GM18873 (cell line): ENCODE data around the gene PPM1D.
"Not testable (repeated sequence)": the region's sequence is repeated elsewhere in the genome, so short reads cannot be mapped to it uniquely, and the experiment has no call there.

Source experiments
- ATAC-seq: cut with Tn5 transposase; IDR thresholded peaks from one replicate; pipeline ENCODE4 v1.9.1; 2021; ENCODE audit warnings: mild to moderate bottlenecking, moderate library complexity, moderate number of reproducible peaks; ENCODE audit not compliant: unreplicated experiment, low FRiP score

Gene PPM1D

DNA sequence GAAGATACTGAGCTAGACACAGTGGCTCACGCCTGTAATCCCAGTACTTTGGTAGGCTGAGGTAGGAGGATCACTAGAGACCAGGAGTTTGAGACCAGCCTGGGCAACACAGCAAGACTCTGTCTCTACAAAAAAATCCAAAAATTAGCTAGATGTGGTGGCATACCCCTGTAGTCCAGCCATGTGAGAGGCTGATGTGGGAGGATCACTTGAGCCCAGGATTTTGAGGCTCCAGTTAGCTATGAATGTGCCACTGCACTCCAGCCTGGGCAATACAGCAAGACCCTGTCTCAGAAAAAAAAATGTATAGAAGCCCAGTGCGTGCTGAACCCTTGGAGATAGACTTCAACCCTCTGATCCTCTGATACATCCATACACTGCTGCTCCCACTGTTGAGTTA lies 7.2 kb upstream of the PPM1D start:
- no peak for ATAC-seq

DNA sequence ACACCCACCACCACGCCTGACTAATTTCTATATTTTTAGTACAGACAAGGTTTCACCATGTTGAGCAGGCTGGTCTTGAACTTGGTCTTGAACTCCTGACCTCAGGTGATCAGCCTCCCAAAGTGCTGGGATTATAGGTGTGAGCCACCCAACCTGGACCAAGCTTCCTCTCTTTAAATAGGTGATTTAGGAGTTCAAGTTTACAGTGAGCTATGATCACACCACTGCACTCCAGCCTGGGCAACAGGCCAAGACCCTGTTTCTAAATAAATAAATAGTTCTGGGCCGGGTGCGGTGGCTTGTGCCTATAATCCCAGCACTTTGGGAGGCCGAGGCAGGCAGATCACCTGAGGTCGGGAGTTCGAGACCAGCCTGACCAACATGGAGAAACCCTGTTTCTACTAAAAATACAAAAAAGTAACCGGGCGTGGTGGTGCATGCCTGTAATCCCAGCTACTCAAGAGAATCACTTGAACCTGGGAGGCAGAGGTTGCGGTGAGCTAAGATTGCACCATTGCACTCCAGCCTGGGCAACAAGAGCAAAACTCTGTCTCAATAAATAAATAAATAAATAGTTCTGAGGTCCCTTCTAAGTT lies 6.5 kb upstream of the PPM1D start:
- not testable (repeated sequence) for ATAC-seq

DNA sequence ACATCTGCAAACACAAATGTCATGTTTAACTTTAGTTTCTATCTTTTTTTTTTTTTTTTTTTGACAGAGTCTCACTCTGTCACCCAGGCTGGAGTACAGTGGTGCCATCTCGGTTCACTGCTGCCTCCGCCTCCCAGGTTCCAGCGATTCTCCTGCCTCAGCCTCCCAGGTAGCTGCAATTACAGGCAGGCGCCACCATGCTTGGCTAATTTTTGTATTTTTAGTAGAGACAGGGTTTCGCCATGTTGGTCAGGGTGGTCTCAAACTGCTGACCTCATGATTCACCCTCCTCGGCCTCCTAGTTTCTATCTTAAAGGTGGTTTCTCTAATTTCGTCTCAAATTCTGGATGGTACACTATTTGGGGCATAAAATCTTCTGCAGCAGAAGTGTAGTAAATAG lies 5.8 kb upstream of the PPM1D start:
- not testable (repeated sequence) for ATAC-seq

DNA sequence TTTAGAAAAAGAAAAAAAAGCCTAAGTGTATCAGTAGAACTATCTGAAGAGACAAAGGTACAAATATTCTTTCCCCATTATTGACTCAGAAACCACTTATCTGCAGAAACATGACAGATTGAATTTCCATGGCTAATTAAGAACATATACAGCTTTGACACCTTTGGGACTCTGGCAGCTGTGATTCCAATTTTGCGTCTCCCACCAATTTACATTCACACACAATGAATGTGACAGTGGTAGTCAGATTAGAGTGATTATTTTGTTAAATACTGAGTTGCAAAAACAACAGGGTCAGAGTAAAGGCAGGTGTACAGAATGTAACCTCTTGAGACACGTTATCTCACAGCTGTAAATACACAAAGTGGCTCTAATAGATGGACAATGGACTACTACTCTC lies 5.3 kb upstream of the PPM1D start:
- no peak for ATAC-seq

DNA sequence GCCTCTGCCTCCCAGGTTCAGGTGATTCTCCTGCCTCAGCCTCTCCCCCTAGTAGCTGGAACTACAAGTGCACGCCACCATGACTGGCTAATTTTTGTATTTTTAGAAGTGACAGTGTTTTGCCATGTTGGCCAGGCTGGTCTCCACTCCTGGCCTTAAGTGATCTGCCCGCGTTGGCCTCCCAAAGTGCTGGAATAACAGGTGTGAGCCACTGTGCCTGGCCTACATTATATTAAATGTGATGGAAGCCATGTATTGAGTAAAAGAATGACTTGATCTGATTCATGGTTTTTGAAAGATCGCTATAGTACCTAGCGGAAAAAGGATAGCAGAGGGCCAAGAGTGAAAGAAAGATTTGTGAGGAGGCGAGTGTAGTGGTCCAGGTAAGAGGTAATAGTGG lies 2.7 kb upstream of the PPM1D start:
- no peak for ATAC-seq

DNA sequence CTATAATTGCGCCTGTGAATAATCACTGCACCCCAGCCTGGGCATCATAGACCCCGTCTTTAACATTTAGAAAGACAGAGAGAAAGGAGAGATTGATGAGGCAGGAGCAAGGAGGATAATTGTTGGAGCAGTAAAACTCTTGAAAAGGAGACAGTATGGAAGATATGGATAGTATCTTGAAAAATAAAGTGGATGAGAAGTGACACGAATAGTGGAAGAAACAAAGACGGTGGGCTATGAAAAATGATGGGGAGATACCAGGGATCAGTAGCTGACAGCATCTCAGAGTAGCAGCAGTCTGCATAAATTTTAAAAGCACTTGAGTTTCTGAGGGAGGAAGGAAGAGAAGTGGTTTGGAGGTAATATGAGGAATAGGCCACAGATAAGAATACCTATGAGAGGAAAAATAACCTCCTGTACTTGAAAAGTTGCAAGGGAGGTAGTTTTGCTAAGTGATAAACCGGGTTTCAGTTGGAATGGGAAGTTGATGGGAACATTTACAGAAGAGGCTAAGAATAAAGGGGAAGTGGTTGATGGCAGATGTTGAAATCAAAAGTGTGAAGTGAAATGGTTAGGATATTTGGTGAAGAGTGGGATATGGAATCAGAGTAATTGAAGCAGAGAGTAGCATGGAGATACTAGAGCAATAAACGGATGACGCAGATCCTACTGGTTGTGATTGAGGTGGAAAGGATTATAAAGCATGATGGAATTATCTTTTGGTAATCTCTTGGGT lies 1.8 kb upstream of the PPM1D start:
- no peak for ATAC-seq

DNA sequence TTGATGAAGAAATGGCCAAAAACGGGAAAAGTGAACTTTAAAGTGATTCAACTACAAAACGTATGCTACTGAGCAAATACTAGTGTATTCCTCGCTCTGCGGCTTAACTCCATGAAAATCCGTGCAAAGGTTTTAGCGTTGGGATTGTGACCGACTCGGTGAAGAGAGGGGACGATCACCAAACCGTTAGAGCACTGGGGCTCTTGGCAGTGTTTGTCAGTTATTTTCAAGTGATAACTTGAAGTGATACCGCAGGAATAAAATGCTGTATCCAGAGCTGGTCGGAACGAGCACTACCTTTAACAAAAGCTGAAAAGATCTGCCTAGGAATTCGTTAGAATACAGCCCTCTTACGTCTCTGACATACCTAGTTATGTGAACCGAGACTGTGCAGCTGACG lies 773 bp upstream of the PPM1D start:
- ATAC-seq = no peak

DNA sequence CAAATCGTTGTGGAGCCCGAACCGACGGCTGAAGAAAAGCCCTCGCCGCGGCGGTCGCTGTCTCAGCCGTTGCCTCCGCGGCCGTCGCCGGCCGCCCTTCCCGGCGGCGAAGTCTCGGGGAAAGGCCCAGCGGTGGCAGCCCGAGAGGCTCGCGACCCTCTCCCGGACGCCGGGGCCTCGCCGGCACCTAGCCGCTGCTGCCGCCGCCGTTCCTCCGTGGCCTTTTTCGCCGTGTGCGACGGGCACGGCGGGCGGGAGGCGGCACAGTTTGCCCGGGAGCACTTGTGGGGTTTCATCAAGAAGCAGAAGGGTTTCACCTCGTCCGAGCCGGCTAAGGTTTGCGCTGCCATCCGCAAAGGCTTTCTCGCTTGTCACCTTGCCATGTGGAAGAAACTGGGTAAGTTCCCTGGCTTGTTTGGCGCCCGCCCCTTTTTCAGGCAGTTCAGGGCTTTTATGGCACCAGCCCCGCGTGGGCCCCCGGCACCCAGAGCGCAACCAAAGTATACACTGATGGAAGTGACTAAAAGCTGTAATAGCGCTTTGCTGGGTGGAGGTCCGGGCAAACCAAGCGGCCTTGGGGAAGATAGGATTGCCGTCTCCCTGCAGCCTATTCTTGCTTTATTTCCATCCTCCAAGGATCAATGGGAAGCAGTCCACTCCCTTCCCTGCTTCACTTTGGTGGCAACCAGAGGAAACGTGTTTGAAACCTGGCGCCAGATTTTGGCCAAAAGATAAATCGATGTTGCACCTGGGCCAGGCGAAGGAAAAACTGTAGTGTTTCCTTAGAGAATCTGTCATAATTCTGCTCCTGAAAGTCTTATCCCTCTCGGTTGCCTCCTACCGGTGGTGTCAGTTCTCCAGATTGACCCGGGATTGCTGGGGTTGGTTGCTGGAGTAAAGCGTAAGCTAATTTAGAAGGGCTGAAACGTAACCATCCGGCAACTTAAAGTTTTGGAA lies 775 bp downstream of the PPM1D start:
- ATAC-seq = no peak

DNA sequence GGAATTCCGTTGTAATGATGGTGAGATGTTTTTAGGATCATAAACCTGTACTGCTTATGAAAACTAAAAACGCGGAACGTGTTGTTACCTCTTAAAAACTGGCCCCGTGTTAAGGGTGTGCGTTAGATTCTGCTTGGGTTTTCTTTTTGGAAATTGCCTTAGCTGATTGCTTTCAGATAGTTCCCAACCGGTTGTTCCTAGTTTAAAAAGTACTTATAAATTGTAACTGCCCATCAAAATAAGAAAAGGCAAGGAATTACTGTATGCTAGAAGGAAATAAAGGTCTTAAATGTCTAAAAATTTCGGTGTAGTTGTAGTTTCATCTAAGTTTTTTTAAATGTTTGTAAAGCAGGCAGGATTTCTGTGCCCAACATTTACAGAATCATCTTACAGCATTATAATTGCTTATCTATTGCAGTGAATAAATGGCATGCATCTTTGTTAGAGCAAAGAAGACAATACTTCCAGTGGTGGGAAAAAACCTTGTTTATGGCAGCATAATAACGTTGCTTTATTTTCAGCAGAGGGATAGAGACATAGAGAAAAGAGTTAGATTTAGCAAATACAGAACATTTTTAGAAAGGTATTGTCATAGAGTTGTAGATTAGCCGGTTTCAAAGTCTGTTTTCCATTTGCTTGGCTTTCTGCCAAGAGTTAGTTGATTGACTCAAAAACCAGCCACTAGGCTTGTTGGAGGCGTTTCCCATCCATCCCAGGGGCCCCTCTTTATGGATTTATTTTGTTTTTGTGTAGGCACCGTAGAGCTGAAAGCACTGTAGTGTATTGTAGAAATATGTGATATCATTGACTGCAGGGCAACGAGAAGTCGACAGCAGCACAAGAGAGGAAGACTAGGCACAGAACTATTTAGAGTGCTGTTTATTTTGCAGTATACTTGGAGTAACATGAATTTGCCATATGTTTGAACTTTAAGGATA lies 1.7 kb downstream of the PPM1D start:
- no peak for ATAC-seq

DNA sequence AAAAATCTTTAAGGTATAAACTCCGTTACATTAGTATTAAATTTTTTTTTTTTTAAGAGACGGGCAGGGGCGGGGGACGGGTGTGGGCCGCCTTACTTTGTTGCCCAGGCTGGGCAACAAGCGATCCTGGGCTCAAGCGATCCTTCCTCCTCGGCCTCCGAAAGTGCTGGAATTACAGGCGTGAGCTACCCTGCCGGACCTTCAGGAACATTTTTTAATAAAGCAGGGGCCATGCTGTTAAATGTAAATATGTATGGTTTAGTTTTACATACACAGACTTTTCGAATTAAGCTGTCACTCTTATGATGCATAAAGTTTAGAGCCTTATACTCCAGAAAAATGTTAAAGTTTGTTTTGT lies 2.4 kb downstream of the PPM1D start:
- ATAC-seq = no peak

DNA sequence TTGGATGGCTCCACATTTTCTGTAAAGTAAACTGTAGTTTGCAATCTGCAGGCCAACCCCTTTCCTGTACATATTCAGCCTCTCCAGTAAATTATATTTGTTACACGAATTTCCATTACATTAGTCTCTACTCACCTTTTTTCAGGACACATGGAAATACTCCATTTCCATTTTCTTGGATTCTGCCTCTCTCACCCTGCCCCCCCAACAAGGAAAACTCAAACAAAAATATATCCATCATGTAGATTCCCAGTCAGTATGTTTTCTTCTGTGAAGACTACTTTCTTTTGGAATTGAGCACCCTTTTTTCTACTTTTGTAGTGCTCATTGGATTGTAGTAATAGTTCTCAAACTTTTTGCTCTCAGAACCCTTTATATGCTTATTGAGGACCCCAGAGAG lies 2.9 kb downstream of the PPM1D start:
- no peak for ATAC-seq

DNA sequence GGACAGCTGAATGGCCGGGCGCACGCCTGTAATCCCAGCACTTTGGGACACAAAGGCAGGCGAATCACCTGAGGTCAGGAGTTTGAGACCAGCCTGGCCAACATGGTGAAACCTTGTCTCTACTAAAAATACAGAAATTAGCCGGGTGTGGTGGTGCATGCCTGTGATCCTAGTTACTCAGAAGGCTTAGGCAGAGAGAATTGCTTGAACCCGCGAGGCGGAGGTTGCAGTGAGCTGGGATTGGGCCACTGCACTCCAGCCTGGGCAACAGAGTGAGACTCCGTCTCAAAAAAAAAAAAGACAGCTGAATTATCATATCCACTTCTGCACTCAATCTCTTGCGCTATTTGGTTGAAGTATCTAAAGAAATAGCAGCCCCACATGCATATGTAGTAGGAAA lies 3.5 kb downstream of the PPM1D start:
- not testable (repeated sequence) for ATAC-seq

DNA sequence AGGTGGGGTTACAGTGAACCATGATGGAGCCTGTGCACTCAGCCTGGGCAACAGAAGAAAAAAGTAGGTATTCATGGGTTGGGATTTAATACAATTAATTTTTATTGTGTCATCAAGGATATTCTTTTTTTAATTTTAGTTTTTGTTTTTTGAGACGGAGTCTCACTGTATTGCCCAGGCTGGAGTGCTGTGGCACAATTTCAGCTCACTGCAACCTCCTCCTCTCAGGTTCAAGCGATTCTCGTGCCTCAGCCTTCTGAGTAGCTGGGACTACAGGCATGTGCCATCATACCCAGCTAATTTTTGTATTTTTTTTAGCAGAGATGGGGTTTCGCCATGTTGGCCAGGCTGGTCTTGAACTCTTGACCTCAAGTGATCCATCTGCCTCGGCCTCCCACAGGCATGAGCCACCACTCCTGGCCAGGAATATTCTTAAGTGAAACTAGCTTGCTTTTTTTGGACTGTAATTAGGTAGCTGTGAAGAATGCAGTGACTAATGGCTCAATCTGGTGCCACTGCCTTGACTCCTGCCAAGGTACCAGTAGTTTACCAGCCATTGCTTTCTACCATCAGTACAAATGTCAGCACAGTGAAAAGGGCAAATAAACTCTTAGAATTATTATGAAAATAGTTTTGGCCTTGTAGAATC lies 4.8 kb downstream of the PPM1D start:
- ATAC-seq = no peak

DNA sequence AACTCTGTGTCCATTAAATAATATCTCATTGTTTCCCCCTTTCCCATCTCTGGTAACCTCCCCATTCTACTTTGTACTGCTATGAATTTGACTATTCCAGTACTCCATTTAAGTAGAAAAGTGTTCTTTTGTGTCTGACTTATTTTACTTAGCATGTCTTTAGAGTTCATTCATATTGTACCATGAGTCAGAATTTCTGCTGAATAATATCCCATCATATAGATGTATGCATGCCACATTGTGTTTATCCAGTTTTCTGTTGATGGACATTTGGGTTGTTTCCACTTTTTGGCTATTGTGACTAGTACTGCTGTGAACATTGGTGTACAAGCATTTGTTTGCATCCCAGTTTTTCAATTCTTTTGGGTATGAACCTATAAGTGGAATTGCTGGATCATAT lies 6.0 kb downstream of the PPM1D start:
- no peak for ATAC-seq

DNA sequence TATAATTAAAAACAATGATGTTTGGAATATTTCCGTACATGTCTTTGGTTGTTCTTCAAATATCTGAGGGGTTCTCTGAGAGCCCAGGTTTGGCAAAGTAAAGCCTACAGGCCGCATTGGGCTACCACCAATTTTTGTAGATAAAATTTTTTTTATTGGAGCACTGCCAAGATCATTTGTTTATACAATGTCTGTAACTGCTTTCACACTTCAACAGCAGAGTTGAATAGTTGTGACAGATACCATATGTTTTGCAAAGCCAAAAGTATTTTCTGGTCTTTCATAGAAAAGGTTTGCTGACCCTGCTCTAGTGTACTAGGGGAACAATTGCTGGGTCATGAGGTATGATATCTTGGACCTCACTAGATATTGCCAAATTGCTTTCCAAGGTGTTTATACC lies 10.5 kb downstream of the PPM1D start:
- ATAC-seq = no peak

DNA sequence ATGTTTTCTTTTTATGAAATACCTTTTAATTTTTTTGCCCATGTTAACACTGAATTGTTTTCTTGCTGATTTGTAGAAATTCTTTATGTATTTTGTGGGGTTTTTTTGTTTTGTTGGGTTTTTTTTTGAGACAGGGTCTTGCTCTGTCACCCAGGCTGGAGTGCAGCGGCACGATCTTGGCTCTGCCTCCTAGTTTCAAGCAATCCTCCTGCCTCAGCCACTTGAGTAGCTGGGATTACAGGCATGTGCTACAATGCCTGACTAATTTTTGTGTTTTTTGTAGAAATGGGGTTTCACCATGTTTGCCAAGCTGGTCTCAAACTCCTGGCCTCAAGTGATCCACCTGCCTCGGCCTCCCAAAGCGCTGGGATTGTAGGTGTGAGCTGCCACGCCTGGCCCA lies 11.3 kb downstream of the PPM1D start:
- not testable (repeated sequence) for ATAC-seq

DNA sequence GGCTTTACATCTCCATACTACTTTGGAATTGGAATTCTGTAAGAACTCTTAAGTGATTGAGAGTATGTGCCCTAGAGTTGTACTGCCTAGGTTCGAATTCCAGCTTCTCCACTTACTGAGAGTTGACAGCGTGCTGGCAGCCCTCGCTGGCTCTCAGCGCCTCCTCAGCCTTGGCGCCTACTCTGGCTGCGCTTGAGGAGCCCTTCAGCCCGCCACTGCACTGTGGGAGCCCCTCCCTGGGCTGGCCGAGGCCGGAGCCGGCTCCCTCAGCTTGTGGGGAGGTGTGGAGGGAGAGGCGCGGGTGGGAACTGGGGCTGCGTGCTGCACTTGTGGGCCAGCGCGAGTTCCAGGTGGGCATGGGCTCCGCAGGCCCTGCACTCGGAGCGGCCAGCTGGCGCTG lies 13.3 kb downstream of the PPM1D start:
- no peak for ATAC-seq

DNA sequence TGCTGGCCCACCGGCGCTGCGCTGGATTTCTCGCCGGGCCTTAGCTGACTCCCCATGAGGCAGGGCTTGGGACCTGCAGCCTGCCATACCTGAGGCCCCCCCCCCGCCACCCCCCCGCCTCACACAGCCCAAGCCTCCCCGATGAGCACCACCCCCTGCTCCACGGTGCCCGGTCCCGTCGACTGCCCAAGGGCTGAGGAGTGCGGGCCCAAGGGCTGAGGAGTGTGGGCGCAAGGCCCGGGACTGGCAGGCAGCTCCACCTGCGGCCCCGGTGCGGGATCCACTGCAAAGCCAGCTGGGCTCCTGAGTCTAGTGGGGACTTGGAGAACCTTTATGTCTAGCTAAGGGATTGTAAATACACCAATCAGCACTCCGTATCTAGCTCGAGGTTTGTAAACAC lies 13.8 kb downstream of the PPM1D start:
- ATAC-seq = not testable (repeated sequence)

DNA sequence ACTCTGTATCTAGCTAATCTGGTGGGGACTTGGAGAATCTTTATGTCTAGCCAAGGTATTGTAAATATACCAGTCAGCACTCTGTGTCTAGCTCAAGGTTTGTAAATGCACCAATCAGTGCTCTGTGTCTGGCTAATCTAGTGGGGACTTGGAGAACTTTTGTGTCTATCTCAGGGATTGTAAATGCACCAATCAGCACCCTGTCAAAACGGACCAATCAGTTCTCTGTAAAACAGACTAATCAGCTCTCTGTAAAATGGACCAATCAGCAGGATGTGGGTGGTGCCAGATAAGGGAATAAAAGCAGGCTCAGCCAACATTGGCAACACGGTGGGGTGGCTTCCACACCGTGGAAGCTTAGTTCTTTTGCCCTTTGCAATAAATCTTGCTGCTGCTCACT lies 14.3 kb downstream of the PPM1D start:
- ATAC-seq = not testable (repeated sequence)

DNA sequence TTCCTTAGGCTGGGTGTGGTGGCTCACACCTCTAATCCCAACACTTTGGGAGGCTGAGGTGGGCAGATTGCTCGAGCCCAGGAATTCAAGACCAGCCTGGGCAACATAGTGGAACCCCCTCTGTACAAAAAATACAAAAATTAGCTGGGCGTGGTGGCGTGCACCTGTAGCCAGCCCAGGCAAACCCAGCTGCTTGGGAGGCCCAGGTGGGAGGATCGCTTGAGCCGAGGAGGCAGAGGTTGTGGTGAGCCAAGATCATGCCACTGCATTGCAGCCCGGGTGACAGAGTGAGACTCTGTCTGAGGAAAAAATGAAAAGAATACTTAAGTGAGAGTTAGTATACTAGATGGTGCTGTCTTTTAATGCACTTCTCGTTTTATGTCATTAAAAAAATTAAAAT lies 15.1 kb downstream of the PPM1D start:
- no peak for ATAC-seq
